ENCODE results near the gene SORCS2.

SORCS2 gene

GRCh38 chr4:7393601-7394575 is 201.6 kb downstream of the SORCS2 start:
- DNase-seq (ENCODE audit: low spot score): no peak

- no peak for DNase-seq (ENCODE audit: low spot score)
Measured at GRCh38 chr4:7394681-7395451, 202.5 kb downstream of the SORCS2 start.

GRCh38 chr4:7395645-7396044 is 203.3 kb downstream of the SORCS2 start:
- DNase-seq (ENCODE audit: low spot score): no peak

GRCh38 chr4:7396186-7396910 is 204.0 kb downstream of the SORCS2 start:
- DNase-seq (ENCODE audit: low spot score): no peak

- DNase-seq (ENCODE audit: low spot score): no peak
Measured at GRCh38 chr4:7397206-7398103, 205.1 kb downstream of the SORCS2 start.

- no peak for DNase-seq (ENCODE audit: low spot score)
Measured at GRCh38 chr4:7398104-7398423, 205.7 kb downstream of the SORCS2 start.

- no peak for DNase-seq (ENCODE audit: low spot score)
Measured at GRCh38 chr4:7398788-7399439, 206.6 kb downstream of the SORCS2 start.

GRCh38 chr4:7399440-7400234 is 207.3 kb downstream of the SORCS2 start:
- no peak for DNase-seq (ENCODE audit: low spot score)

GRCh38 chr4:7400671-7401298 is 208.4 kb downstream of the SORCS2 start:
- no peak for DNase-seq (ENCODE audit: low spot score)

- DNase-seq (ENCODE audit: low spot score): no peak
Measured at GRCh38 chr4:7402526-7402925, 210.2 kb downstream of the SORCS2 start.

GRCh38 chr4:7403001-7403400 is 210.7 kb downstream of the SORCS2 start:
- no peak for DNase-seq (ENCODE audit: low spot score)

- DNase-seq (ENCODE audit: low spot score): no peak
Measured at GRCh38 chr4:7408166-7408565, 215.8 kb downstream of the SORCS2 start.

GRCh38 chr4:7410446-7410845 is 218.1 kb downstream of the SORCS2 start:
- DNase-seq (ENCODE audit: low spot score): no peak

- no peak for DNase-seq (ENCODE audit: low spot score)
Measured at GRCh38 chr4:7411491-7411890, 219.2 kb downstream of the SORCS2 start.

- DNase-seq (ENCODE audit: low spot score): no peak
Measured at GRCh38 chr4:7411896-7412553, 219.7 kb downstream of the SORCS2 start.

GRCh38 chr4:7412554-7412912 is 220.2 kb downstream of the SORCS2 start:
- no peak for DNase-seq (ENCODE audit: low spot score)

GRCh38 chr4:7414046-7414445 is 221.7 kb downstream of the SORCS2 start:
- no peak for DNase-seq (ENCODE audit: low spot score)

- no peak for DNase-seq (ENCODE audit: low spot score)
Measured at GRCh38 chr4:7414736-7415510, 222.6 kb downstream of the SORCS2 start.

Measured in AG08396 (cell line).